ENCODE data around the gene EHMT2.
A peak's percentile ranks its signal among the peaks of the same experiment; 100 is the strongest.

Gene EHMT2

GRCh38 chr6:31915756-31916155 is 18.3 kb upstream of the EHMT2 start (continued):
- TF ChIP-seq PRDM10 (tag by site-specific recombination; IDR thresholded peaks at IDR 0.05) (no peak), BCL11B (tag by site-specific recombination; IDR thresholded peaks at IDR 0.05; ENCODE audit: low read depth) (no peak), ZNF791 (tag by site-specific recombination; IDR thresholded peaks at IDR 0.05) (no peak), ZNF37A (tag by site-specific recombination; IDR thresholded peaks at IDR 0.05) (no peak), ZNF571 (tag by site-specific recombination; IDR thresholded peaks at IDR 0.05) (no peak), ZNF174 (tag by site-specific recombination; IDR thresholded peaks at IDR 0.05) (no peak), GFI1B (tag by site-specific recombination; IDR thresholded peaks at IDR 0.05) (no peak)

- Histone ChIP-seq H3K9me3 (ENCODE audit: control insufficient read depth, insufficient read depth, low read depth, low read length) (no peaks in the 10 kb centered on the region), H3K27ac (ENCODE audit: extremely low read depth, low read depth, low read length) (no peak overlapping the region), H3K36me3 (ENCODE audit: control insufficient read depth in 2 of 2, insufficient read depth in 1 of 2, low read length in 2 of 2) (no peaks in the 10 kb centered on the region), H3K4me3 (ENCODE audit: low read depth, low read length) (no peak overlapping the region), H3K4me1 (ENCODE audit: control insufficient read depth, insufficient read depth, low read length) (peaks cover 3% of the 10 kb centered on the region; the same call in 1 of the 2 replicates)
- TF ChIP-seq RBAK (tag by site-specific recombination; IDR thresholded peaks at IDR 0.05) (peak; percentile 92), SP7 (tag by site-specific recombination; IDR thresholded peaks at IDR 0.05) (no peak), TRIM28 (IDR thresholded peaks at IDR 0.05; ENCODE audit: borderline replicate concordance, low read length) (peak; percentile 82; the same call in 1 of the 2 replicates), KLF8 (tag by site-specific recombination; IDR thresholded peaks at IDR 0.05) (no peak), ZXDB (tag by site-specific recombination; IDR thresholded peaks at IDR 0.05) (no peak), ZBTB8A (tag by site-specific recombination; IDR thresholded peaks at IDR 0.05) (no peak), SCRT1 (tag by site-specific recombination; IDR thresholded peaks at IDR 0.05; ENCODE audit: borderline replicate concordance) (no peak), ZNF513 (tag by site-specific recombination; IDR thresholded peaks at IDR 0.05) (no peak), ZNF449 (tag by site-specific recombination; IDR thresholded peaks at IDR 0.05) (no peak), ZNF202 (tag by site-specific recombination; IDR thresholded peaks at IDR 0.05; ENCODE audit: borderline replicate concordance) (no peak), ZNF114 (tag by site-specific recombination; IDR thresholded peaks at IDR 0.05) (no peak), ZFP3 (tag by site-specific recombination; IDR thresholded peaks at IDR 0.05; ENCODE audit: low read depth) (no peak)
- POLR2A ChIA-PET, result no interaction called here
- CTCF ChIA-PET, result interaction anchor here (0.7 to 1.0 kb wide), 3 partner anchors 9 to 37 kb away, joined by 3 read pairs; partner anchors contain the start of gene C2
These were observed 17.9 kb upstream of the EHMT2 start for GRCh38 chr6:31915351-31915750.
